Measurements from ENCODE around the gene TEX101.

DNA sequence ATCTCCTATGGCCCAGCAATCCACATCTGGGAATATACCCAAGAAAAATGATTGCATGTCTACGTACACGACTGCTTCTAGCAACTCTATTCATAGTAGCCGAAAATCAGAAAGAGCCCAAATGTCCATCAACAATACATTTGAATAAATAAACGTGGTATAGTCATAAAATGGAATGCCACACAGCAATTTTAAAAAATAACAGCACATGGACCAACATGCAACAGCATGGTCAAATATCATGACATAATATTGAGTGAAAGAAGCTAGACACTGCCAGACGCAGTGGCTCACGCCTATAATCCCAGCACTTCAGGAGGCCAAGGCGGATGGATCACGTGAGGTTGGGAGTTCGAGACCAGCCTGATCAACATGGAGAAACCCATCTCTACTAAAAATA is 16.3 kb downstream of the TEX101 start:
- TF ChIP-seq POLR2A (IDR thresholded peaks at IDR 0.05) = no peak
- TF ChIP-seq, protein P1, sequence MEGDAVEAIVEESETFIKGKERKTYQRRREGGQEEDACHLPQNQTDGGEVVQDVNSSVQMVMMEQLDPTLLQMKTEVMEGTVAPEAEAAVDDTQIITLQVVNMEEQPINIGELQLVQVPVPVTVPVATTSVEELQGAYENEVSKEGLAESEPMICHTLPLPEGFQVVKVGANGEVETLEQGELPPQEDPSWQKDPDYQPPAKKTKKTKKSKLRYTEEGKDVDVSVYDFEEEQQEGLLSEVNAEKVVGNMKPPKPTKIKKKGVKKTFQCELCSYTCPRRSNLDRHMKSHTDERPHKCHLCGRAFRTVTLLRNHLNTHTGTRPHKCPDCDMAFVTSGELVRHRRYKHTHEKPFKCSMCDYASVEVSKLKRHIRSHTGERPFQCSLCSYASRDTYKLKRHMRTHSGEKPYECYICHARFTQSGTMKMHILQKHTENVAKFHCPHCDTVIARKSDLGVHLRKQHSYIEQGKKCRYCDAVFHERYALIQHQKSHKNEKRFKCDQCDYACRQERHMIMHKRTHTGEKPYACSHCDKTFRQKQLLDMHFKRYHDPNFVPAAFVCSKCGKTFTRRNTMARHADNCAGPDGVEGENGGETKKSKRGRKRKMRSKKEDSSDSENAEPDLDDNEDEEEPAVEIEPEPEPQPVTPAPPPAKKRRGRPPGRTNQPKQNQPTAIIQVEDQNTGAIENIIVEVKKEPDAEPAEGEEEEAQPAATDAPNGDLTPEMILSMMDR (IDR thresholded peaks at IDR 0.05) = no peak

All from thyroid gland (tissue), 4 donors.